Right renal cortex interstitium (tissue), 3 donors: ENCODE data around the gene NTSR1. TPM values are rescaled to one million over a fixed set of nuclear protein-coding genes. Genes with fewer than 3 reads are reported as not detected.
A peak's percentile ranks its signal among the peaks of the same experiment; 100 is the strongest.

ENCODE experiments used
- DNase-seq, 3 donors: peaks; one replicate each; pipeline ENCODE4 v3.0.0-alpha.2; 2013; ENCODE audit warnings: low read depth in 3 of 3, low spot score in 2 of 3
- polyA plus RNA-seq, 3 donors: library from polyadenylated mRNA; unstranded; fragments of 120-200 nt; gene quantifications; one replicate each; pipeline ENCODE4 v1.2.1, GENCODE V29; 2013; ENCODE audit not compliant: insufficient read length in 3 of 3

NTSR1 gene
- polyA plus RNA-seq, 3 donors = 0.96 to 1.2 (median 1.0) TPM

- DNase-seq = no peak
Observed at GRCh38 chr20:62692801-62693523, 15.7 kb upstream of the NTSR1 start.

- DNase-seq = no peak
Observed at GRCh38 chr20:62693524-62693922, 15.1 kb upstream of the NTSR1 start.

- DNase-seq = no peak
Observed at GRCh38 chr20:62694106-62694505, 14.5 kb upstream of the NTSR1 start.

- no peak for DNase-seq
Observed at GRCh38 chr20:62694868-62695267, 13.8 kb upstream of the NTSR1 start.

GRCh38 chr20:62695448-62696414, 12.9 kb upstream of the NTSR1 start:
- DNase-seq = no peak

GRCh38 chr20:62696434-62696957, 12.1 kb upstream of the NTSR1 start:
- no peak for DNase-seq

- no peak for DNase-seq
Observed at GRCh38 chr20:62696989-62697388, 11.6 kb upstream of the NTSR1 start.

- DNase-seq = no peak
Observed at GRCh38 chr20:62697468-62697912, 11.1 kb upstream of the NTSR1 start.

- DNase-seq = no peak
Observed at GRCh38 chr20:62698231-62698630, 10.4 kb upstream of the NTSR1 start.

- no peak for DNase-seq
Observed at GRCh38 chr20:62699296-62699695, 9.3 kb upstream of the NTSR1 start.

- DNase-seq = no peak
Observed at GRCh38 chr20:62699741-62700140, 8.9 kb upstream of the NTSR1 start.

- no peak for DNase-seq
Observed at GRCh38 chr20:62700261-62700930, 8.2 kb upstream of the NTSR1 start.

- DNase-seq = no peak
Observed at GRCh38 chr20:62701161-62702012, 7.2 kb upstream of the NTSR1 start.

GRCh38 chr20:62702013-62702300, 6.7 kb upstream of the NTSR1 start:
- no peak for DNase-seq

GRCh38 chr20:62702895-62703852, 5.5 kb upstream of the NTSR1 start:
- DNase-seq = no peak

GRCh38 chr20:62703853-62704228, 4.8 kb upstream of the NTSR1 start:
- no peak for DNase-seq

- peak; percentile 68 to 88 (median 83) for DNase-seq
Observed at GRCh38 chr20:62704341-62704948, 4.2 kb upstream of the NTSR1 start.

GRCh38 chr20:62705627-62706026, 3.0 kb upstream of the NTSR1 start:
- no peak for DNase-seq

- no peak for DNase-seq
Observed at GRCh38 chr20:62706344-62706743, 2.3 kb upstream of the NTSR1 start.
